HCT116 (cell line): Measurements from ENCODE around the gene PCID2.
"Not testable (repeated sequence)": the region's sequence is repeated elsewhere in the genome, so short reads cannot be mapped to it uniquely, and the experiment has no call there.

Experiments used
- ATF3 ChIP-seq: IDR thresholded peaks from 2 replicates; pipeline ENCODE4 v1.6.1; 2012
- CTCF ChIP-seq, 3 experiments: fragments of 200-600 bp in 1 of 3; sonication (generic) in 1 of 3; IDR thresholded peaks in 2 of 3; conservative IDR thresholded peaks in 1 of 3; 2 replicates each; pipeline ENCODE4 v1.5.1; 2012 to 2017; ENCODE audit warnings: low read depth in 2 of 3, low read length in 2 of 3, antibody characterized with exemption in 1 of 3, borderline replicate concordance in 1 of 3, control low read depth in 1 of 3, mild to moderate bottlenecking in 1 of 3, mixed read lengths in 1 of 3, mixed run types in 1 of 3, moderate library complexity in 1 of 3; ENCODE audit not compliant: insufficient read depth in 1 of 3
- YY1 ChIP-seq: IDR thresholded peaks from 2 replicates; pipeline ENCODE4 v1.6.1; 2011; ENCODE audit warnings: low read length, low read depth, moderate library complexity, mild to moderate bottlenecking; ENCODE audit not compliant: insufficient replicate concordance; ENCODE audit errors: extremely low read depth

GRCh38 chr13:113241623-113242022, 33.2 kb upstream of the PCID2 start:
- not testable (repeated sequence) for TF ChIP-seq CTCF (IDR thresholded peaks at IDR 0.05 in 2 of 3, conservative IDR thresholded peaks at IDR 0.05 in 1 of 3; ENCODE audit: borderline replicate concordance in 1 of 3, insufficient read depth in 1 of 3, low read depth in 2 of 3, low read length in 2 of 3); YY1; ATF3
